Choroid plexus epithelial cell (primary cell): ENCODE measurements around the gene ADGRB3.

Experiments
- DNase-seq: peaks from one replicate; pipeline ENCODE4 v3.0.0-alpha.2; 2010; ENCODE audit warnings: low read depth
- H3K4me3 ChIP-seq: 2 replicates; pipeline ENCODE4 v1.5.1; 2011; ENCODE audit warnings: low read depth, mild to moderate bottlenecking, control low read depth, low read length, moderate library complexity
- CTCF ChIP-seq: conservative IDR thresholded peaks from 2 replicates; pipeline ENCODE4 v1.5.1; 2011; ENCODE audit warnings: low read depth, mild to moderate bottlenecking, control low read depth, inconsistent platforms, low read length, moderate library complexity

ADGRB3 gene

DNA sequence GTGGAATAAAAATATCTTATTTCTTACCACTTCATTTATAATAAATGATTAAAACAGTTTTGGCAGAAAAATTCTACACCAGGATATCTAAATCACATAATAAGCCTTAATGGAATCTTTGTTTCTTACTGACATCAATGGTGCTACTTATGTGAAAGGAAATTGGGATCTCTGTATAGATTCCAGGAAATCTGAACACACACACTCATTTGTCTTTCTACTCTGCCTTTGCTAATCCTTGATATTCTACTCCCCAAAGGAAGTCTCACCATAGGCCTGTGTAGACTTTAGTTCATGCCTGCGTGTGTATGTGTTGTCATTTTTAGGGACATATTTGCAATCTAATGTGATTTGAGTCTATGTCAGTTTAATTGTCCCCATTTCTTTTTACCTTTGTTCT, 7.9 kb downstream of the ADGRB3 start:
- DNase-seq = no peak
- H3K4me3 ChIP-seq = no peak overlapping the region

GRCh38 chr6:68649669-68650068, 14.6 kb downstream of the ADGRB3 start:
- H3K4me3 ChIP-seq = no peak overlapping the region
- no peak for TF ChIP-seq CTCF
- DNase-seq = no peak

More for the DNA sequence above, 7.9 kb downstream of the ADGRB3 start:
- TF ChIP-seq CTCF = no peak

DNA sequence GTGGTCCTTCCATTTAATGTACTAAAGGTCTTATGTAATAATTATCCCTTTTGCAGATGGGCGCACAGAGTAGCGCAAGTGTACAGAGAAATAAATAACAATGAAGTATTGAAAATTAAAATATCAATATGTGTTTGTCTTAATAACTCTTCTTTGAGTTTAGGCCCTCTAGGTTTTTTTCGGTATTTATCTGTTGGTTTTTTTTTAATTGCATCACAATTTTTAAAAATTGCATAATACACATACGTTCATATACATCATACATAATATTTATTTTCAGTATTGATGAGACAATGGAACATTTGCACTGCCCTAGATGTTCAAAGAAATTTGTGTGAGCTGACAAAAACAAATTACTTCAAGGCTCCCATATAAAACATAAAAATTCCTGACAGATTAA, 15.1 kb downstream of the ADGRB3 start:
- no peak overlapping the region for H3K4me3 ChIP-seq
- no peak for TF ChIP-seq CTCF
- DNase-seq = no peak

GRCh38 chr6:68651011-68651985, 16.2 kb downstream of the ADGRB3 start:
- H3K4me3 ChIP-seq = no peak overlapping the region
- TF ChIP-seq CTCF = no peak
- peak; percentile 82 for DNase-seq

DNA sequence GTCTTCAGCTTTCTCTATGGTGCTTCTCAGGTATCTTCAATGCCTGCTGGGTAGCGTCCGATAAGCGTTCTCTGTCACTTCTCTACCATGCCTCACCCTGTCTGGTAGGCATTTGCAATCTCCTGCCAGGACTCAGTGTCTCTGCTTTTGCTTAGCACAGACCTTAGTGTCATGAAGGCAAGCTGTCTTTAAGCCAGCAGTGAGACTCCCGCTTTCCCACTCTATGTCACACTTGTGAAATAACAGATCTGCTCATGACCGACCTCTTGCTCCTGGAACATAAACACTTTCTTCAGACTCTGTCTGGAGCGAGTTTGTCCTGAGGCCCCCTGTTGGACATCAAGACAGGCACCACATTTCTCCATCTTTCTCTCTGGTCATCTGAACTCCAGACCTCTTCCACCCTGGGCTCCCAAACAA, 17.0 kb downstream of the ADGRB3 start:
- peak; percentile 36 for TF ChIP-seq CTCF
- no peak overlapping the region for H3K4me3 ChIP-seq
- peak; percentile 15 for DNase-seq

DNA sequence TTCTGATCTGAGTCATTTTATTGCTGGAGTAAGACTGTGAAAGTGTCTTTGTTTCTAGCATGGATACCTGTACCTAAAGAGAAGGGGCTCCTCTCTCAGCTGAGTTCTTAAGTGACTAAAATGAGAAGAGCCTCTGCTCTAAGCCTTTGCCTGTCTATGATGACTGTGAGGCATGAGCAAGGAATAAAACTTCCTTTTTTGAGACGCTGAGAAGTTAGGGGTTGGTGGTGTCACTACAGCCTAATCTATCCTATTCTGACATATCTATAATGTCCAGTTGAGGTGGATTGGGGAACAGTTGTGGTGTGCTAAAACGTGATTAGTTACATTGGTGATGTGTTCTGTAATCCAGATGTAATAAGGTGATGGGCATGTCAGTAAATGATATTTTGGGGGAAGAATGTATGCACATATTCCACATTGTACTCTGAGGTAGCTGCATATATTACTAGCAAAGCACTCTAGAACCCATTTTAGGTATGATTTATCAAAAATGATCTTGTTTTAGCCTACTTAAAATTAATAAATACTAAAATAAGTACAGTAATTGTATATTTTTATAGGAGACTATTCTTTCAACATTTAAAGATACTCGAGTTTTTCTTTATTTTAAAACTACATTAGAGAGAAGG, 18.1 kb downstream of the ADGRB3 start:
- DNase-seq = no peak
- no peak overlapping the region for H3K4me3 ChIP-seq
- no peak for TF ChIP-seq CTCF
